Jurkat, Clone E6-1 (cell line): ENCODE data around the gene PLPPR1.
"Not testable (repeated sequence)": the region's sequence is repeated elsewhere in the genome, so short reads cannot be mapped to it uniquely, and the experiment has no call there.

Source experiments
- DNase-seq: peaks from one replicate; pipeline ENCODE4 v3.0.0-alpha.2; 2011; ENCODE audit warnings: low read depth, low spot score
- H3K4me3 ChIP-seq: 2 replicates; pipeline ENCODE4 v1.5.1; 2011; ENCODE audit warnings: mild to moderate bottlenecking, low read length, control low read depth, moderate library complexity

The PLPPR1 gene

GRCh38 chr9:101098392-101098791 lies 69.9 kb downstream of the PLPPR1 start:
- H3K4me3 ChIP-seq: no peak overlapping the region
- no peak for DNase-seq

DNA sequence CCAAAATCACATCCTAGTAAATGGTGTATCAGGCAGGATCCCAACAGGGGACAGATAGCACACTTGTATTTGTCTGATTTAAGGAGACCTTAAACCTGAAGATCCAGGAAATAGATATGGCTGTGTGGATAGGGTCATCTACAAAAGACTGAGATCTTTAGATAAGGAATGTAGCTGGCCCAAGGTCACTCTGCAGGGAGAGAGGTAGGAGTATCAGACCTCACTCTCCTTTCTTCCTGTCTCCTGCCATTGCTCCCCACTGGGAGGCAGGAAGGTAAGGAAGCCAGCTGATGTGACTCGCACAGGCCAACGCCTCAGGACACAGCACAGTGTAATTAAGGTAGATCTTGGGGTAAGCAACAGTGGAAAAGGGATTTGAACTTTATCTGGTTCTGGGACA lies 85.8 kb downstream of the PLPPR1 start:
- H3K4me3 ChIP-seq: no peak overlapping the region
- no peak for DNase-seq

DNA sequence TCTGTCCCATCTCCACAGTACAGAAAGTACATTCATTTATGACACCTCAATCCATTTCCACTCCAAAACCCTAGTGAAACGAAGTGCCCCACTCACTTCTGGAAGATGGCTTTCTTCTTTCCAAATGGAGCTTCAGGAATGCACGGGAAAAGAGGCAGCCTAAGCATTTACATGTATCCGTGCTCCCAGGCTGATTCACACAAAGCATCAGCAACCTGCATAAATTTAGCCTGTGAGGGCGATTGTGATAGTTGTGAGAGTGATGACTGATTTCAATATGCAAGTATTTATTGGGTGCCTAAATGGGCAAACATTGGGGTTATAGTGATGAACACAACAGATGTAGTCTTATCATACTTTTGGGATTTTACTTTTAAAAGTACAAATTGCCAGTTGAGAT lies 86.6 kb downstream of the PLPPR1 start:
- DNase-seq: no peak
- no peak overlapping the region for H3K4me3 ChIP-seq

DNA sequence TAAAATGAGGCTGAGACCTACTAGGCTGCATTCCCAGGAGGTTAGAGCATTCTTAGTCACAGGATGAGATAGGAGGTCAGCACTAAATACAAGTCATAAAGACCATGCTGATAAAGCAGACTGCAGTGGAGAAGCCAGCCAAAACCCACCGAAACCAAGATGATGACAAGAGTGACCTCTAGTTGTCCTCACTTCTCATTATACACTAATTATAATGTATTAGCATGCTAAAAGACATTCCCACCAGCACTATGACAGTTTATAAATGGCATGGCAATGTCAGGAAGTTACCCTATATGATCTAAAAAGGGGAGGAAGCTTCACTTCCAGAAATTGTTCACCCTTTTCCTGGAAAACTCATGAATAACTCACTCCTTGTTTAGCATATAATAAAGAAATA lies 88.6 kb downstream of the PLPPR1 start:
- DNase-seq: no peak
- no peak overlapping the region for H3K4me3 ChIP-seq

GRCh38 chr9:101119206-101119819 lies 90.8 kb downstream of the PLPPR1 start:
- H3K4me3 ChIP-seq: no peak overlapping the region
- peak; percentile 8 for DNase-seq

- no peak for DNase-seq
- H3K4me3 ChIP-seq: no peak overlapping the region
These were observed 93.4 kb downstream of the PLPPR1 start for GRCh38 chr9:101121836-101122399.

DNA sequence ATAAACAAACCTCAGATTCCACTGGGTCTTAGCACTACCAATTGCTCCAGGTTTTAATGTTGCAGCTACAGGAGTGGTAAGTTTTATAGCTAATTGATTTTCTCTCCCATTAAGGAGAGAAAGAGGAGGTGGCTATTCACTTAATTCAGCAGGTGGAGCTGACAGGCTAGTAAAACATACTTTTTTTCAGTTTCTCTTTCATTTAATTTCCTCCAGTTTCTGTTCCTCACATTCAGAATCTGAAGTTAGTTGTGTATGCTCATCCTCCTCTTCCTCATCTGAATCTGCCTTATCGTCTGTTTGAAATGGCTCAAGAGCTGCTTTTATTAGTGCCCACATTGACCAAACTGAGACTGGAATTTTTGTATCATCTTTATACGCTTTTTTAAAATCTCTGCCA lies 98.0 kb downstream of the PLPPR1 start:
- no peak overlapping the region for H3K4me3 ChIP-seq
- no peak for DNase-seq

DNA sequence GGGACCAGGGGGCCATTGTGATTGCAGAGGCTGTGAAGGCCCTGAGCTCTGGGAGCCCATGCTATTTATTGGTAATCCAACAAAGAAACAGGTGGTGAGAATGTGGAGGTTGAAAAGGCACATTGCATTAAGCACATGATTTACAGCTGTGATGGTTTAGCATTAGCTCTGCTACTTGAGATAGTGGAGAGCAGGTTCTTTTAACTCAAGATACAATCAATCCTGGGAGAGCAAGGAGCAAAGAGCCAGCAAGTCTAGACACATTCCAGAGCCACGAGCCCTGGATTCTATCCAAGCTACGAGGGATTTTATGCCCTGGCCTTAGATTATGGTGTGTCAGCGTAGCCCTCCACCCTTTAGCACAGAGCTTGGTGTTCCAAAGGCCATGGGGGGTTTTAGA lies 98.8 kb downstream of the PLPPR1 start:
- not testable (repeated sequence) for DNase-seq, H3K4me3 ChIP-seq

GRCh38 chr9:101128623-101129022 lies 100.1 kb downstream of the PLPPR1 start:
- no peak overlapping the region for H3K4me3 ChIP-seq
- no peak for DNase-seq

DNA sequence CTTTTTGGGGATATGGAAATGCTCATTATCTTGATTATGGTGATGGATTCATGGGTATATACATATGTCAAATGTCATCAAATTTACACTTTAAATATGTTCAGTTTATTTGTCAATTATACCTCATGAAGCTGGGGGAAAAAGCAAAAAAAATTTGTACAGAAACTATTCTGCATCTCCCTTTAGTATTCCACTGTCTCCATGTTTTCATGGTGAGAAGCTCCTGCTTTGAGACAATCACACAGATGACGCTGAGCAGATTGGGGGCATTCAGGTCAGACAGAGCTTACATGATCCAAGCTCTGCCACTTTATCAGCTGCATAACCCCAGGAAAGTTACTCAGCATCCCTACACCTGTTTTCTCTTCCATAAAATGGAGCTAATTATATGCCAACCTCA lies 101.5 kb downstream of the PLPPR1 start:
- H3K4me3 ChIP-seq: no peak overlapping the region
- no peak for DNase-seq

DNA sequence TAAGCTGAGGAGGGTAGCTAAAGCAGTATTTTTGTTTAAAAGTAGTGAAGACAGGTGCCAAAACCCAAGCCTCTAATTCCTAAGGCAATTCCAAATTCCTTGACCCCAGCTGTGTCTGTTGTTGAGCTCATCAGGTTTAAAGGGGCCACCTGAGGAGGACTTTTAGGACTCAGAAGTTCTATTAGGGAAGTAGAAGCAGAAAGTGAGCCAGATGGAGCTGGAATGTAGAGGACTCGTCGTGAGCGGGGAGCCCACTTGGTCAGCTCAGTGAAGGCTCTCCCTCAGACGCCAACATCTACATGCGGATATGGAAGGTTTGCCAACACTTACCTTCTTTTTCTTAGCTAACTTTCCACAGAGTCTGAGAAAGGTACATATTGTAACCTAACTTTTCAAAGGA lies 102.8 kb downstream of the PLPPR1 start:
- no peak overlapping the region for H3K4me3 ChIP-seq
- no peak for DNase-seq

GRCh38 chr9:101132801-101133200 lies 104.3 kb downstream of the PLPPR1 start:
- no peak for DNase-seq
- H3K4me3 ChIP-seq: no peak overlapping the region

GRCh38 chr9:101138509-101138908 lies 110.0 kb downstream of the PLPPR1 start:
- no peak overlapping the region for H3K4me3 ChIP-seq
- DNase-seq: no peak

GRCh38 chr9:101139082-101139481 lies 110.6 kb downstream of the PLPPR1 start:
- DNase-seq: no peak
- H3K4me3 ChIP-seq: no peak overlapping the region

DNA sequence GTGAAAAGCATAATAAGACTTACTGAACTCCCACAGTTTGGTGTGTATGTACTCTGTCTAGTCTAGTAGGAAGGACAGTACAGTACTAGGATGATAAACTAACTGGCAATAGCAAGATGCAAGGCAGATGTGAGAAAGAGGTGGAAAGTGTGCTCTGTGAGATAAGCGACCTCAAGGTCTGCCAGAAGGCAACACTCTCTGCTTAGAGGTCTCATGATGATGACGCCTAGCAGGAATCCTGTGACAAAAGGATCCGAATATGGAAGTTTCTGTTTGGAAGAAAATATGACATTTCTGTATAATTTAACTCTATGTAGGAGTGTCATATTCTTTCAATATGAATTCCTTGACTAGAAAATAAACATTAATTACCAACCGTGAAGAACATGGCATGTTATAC lies 112.2 kb downstream of the PLPPR1 start:
- no peak for DNase-seq
- no peak overlapping the region for H3K4me3 ChIP-seq

DNA sequence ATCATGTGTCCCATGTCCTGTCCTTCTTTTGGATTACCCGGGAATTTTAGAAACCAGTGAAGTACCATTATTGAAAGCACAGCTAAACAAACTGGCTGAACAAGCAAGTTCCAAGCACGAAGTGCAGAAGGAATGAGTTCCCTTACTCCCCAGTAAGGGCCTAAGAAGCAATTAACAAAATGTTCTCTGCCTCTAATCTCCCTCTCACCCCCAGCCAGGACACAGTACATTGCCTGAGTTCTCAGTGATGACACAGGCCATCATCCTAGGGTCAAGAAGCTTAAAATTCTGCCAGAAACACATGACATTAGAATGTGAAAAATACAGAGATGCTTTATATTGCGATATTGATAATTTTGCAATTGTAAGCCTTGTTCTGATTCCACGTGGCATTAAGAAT lies 118.0 kb downstream of the PLPPR1 start:
- no peak overlapping the region for H3K4me3 ChIP-seq
- no peak for DNase-seq

GRCh38 chr9:101148344-101148743 lies 119.8 kb downstream of the PLPPR1 start:
- no peak overlapping the region for H3K4me3 ChIP-seq
- DNase-seq: no peak

DNA sequence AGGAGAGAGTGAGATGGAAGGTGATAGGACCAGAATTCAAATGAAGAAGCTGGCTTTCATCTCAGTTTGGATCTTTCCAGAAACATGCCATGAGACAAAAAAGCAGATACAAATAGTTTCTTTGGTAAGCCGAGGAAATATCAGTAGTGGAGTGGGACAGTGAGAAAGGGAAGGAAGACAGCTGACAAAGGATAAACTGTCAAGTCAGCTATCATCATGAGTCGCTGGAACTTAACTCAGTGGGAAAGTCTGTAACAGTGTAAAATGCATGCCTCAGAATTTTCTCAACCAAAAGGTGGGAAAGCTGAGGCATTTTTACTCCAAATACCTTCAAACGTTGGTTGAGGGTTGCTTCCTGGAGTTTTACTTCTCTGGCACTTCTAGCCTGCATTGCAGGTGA lies 129.8 kb downstream of the PLPPR1 start:
- H3K4me3 ChIP-seq: no peak overlapping the region
- no peak for DNase-seq

GRCh38 chr9:101162231-101162630 lies 133.7 kb downstream of the PLPPR1 start:
- H3K4me3 ChIP-seq: no peak overlapping the region
- no peak for DNase-seq

GRCh38 chr9:101165131-101165530 lies 136.6 kb downstream of the PLPPR1 start:
- no peak for DNase-seq
- no peak overlapping the region for H3K4me3 ChIP-seq

GRCh38 chr9:101167490-101168134 lies 139.1 kb downstream of the PLPPR1 start:
- no peak overlapping the region for H3K4me3 ChIP-seq
- DNase-seq: no peak
